Fibroblast of mammary gland (primary cell): ENCODE data around the gene MRC1.

ENCODE experiments used
- DNase-seq: peaks from one replicate; pipeline ENCODE4 v3.0.0-alpha.2; 2010; ENCODE audit warnings: low read depth
- H3K4me3 ChIP-seq: 2 replicates; pipeline ENCODE4 v1.5.1; 2011; ENCODE audit warnings: low read depth, mild to moderate bottlenecking, low read length, moderate library complexity; ENCODE audit not compliant: control insufficient read depth
- CTCF ChIP-seq: conservative IDR thresholded peaks from 2 replicates; pipeline ENCODE4 v1.5.1; 2011; ENCODE audit warnings: low read depth, low read length, inconsistent platforms; ENCODE audit not compliant: control insufficient read depth, insufficient read depth

MRC1 gene

GRCh38 chr10:17771017-17771416 is 38.1 kb upstream of the MRC1 start:
- H3K4me3 ChIP-seq = no peak overlapping the region
- TF ChIP-seq CTCF = no peak
- no peak for DNase-seq

- TF ChIP-seq CTCF = no peak
- no peak overlapping the region for H3K4me3 ChIP-seq
- no peak for DNase-seq
These were observed 29.4 kb upstream of the MRC1 start for GRCh38 chr10:17779784-17780183.

- TF ChIP-seq CTCF = no peak
- no peak for DNase-seq
- no peak overlapping the region for H3K4me3 ChIP-seq
These were observed 28.4 kb upstream of the MRC1 start for GRCh38 chr10:17780727-17781126.

GRCh38 chr10:17781856-17782255 is 27.3 kb upstream of the MRC1 start:
- DNase-seq = no peak
- no peak overlapping the region for H3K4me3 ChIP-seq
- TF ChIP-seq CTCF = no peak

- TF ChIP-seq CTCF = no peak
- DNase-seq = peak; percentile 87
- no peak overlapping the region for H3K4me3 ChIP-seq
These were observed 26.1 kb upstream of the MRC1 start for GRCh38 chr10:17782921-17783665.

- DNase-seq = no peak
- H3K4me3 ChIP-seq = no peak overlapping the region
- TF ChIP-seq CTCF = no peak
These were observed 25.4 kb upstream of the MRC1 start for GRCh38 chr10:17783751-17784150.
